Kidney epithelial cell (primary cell): ENCODE data around the gene PLA2G2E. TPM values are rescaled to one million over a fixed set of nuclear protein-coding genes. Genes with fewer than 3 reads are reported as not detected.

Experiments
- DNase-seq: peaks from one replicate; pipeline ENCODE4 v3.0.0-alpha.2; 2010; ENCODE audit warnings: low read depth
- H3K27me3 ChIP-seq: 2 replicates; pipeline ENCODE4 v1.6.0; 2011; ENCODE audit warnings: low read length; ENCODE audit not compliant: control insufficient read depth, insufficient read depth
- H3K36me3 ChIP-seq: 2 replicates; pipeline ENCODE4 v1.5.1; 2011; ENCODE audit warnings: low read length; ENCODE audit not compliant: control insufficient read depth, insufficient read depth
- H3K4me3 ChIP-seq: 2 replicates; pipeline ENCODE4 v1.5.1; 2011; ENCODE audit warnings: low read depth, mild to moderate bottlenecking, control low read depth, low read length
- CTCF ChIP-seq: IDR thresholded peaks from 2 replicates; pipeline ENCODE4 v1.5.1; 2011; ENCODE audit warnings: mild to moderate bottlenecking, moderate library complexity, low read length, control low read depth, inconsistent platforms; ENCODE audit not compliant: insufficient read depth, poor library complexity, severe bottlenecking
- total RNA-seq: library from RNA; depleted of rRNA; stranded (reverse); fragments of >200 nt; gene quantifications from 2 replicates; pipeline ENCODE4 v1.2.3, GENCODE V29; 2015

Gene PLA2G2E
- total RNA-seq, 1 donor from 2014 or later, result not detected

DNA sequence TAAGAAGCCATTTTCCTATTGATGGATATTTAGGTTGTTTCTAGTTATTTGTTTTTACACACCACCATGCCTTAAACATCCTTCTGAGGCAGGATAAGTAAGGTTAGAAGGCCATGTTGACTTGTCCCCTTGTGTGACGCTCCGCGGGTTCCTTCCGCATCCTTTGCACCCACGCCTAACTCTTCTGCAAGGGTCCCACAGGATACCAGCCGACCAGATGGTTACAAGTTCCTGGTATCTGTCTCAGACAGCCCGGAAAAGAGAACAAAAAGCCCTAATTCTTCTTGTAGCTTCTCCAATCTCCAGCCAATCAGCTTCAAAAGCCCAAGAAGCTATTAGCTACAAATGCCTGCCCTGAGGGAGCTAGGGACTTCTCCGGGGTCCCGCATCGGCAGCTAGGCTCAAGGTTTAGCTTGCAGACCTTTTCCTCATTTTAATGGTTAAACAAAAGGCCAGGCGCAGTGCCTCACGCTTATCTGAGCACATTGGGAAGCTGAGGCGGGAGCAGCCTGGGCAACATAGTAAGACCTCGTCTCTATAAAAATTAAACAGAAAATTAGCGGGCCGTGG, 46.2 kb downstream of the PLA2G2E start:
- TF ChIP-seq CTCF, result no peak
- Histone ChIP-seq H3K27me3 (peaks cover 6% of the 10 kb centered on the region), H3K36me3 (no peaks in the 10 kb centered on the region), H3K4me3 (no peak overlapping the region)
- no peak for DNase-seq

GRCh38 chr1:19872190-19872589, 51.2 kb downstream of the PLA2G2E start:
- Histone ChIP-seq H3K4me3 (no peak overlapping the region), H3K36me3 (no peaks in the 10 kb centered on the region), H3K27me3 (peaks cover 4% of the 10 kb centered on the region)
- TF ChIP-seq CTCF, result peak; percentile 2
- no peak for DNase-seq

Other genes with a start within 250 kb of the PLA2G2E start
- gene TMCO4, start 123.7 kb downstream of the PLA2G2E start, total RNA-seq, result 11.8 and 13.0 TPM in 2 replicates
- gene RNF186, start 108.3 kb downstream of the PLA2G2E start, total RNA-seq, result not detected in 2 replicates
- 8.0 and 8.4 TPM in 2 replicates for gene OTUD3, start 41.2 kb downstream of the PLA2G2E start, total RNA-seq
- gene PLA2G2A, start 56.0 kb upstream of the PLA2G2E start, total RNA-seq, result not detected in 2 replicates
- gene PLA2G5, start 146.6 kb upstream of the PLA2G2E start, total RNA-seq, result not detected in 2 replicates
- not detected in 2 replicates for gene PLA2G2D, start 195.9 kb upstream of the PLA2G2E start, total RNA-seq
- 6.9 and 9.2 TPM in 2 replicates for gene PLA2G2F, start 215.7 kb upstream of the PLA2G2E start, total RNA-seq